ENCODE measurements around the gene TSC2.
A peak's percentile ranks its signal among the peaks of the same experiment; 100 is the strongest.
"Not testable (repeated sequence)": the region's sequence is repeated elsewhere in the genome, so short reads cannot be mapped to it uniquely, and the experiment has no call there.

The TSC2 gene

DNA sequence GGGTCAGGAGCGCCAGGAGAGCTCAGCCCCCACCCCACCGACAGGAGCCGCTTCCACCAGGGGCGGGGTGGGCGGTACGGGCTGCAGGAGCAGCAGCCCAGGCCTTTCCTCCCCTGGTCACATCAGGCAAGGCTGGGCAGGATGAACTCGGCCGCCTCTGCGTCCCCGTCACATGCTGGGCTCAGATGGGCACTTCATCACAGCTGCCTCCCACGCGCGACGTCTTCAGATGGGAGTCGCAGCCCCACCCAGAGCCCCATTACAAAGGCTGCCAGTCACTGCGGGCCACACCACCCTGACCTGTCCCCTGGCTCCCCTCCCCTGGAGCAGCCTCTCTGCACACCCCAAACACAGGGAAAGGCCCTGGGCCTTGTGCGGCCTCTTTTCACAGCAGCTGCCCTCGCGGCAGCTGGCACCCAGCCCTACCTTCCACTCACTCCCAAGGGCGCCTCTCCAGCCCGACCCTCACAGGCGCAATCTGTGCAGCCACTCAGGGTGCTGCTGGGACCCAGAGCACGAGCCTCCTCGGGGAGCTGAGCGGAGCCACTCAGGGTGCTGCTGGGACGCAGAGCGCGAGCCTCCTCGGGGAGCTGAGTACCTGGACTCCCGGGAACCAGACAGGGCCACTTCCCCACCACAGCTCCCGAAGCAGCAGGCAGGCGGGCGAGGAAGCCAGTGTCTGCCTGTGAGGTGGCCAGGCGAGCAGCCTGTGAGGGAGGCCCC is 42.8 kb upstream of the TSC2 start:
- H3K4me3 ChIP-seq (ENCODE audit: low read length), result no peak overlapping the region

DNA sequence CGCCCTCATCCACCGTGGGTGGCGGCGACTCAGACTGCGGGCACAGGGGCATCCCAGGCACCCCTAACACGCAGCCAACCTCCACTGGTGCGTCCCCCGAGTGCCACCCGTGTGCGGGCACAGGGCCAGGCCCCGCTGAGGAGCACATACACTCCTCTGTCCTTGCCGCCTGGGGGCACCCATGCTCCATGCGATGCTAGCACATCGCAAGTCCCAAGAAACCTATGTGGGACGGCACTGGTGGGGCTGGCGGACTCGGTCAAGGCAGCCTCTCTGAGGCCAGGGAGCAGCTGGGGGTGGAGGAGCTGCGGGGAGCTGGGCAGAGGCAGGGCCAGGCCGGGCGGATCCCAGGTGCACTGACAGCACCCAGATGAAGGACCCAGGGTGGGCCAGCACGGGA is 42.1 kb upstream of the TSC2 start:
- no peak overlapping the region for H3K4me3 ChIP-seq (ENCODE audit: low read length)
- peaks cover 19% of the 10 kb centered on the region for H3K4me1 ChIP-seq (ENCODE audit: control insufficient read depth, low read depth, low read length)
- H3K27ac ChIP-seq (ENCODE audit: low read length), result no peak overlapping the region
- H3K9me3 ChIP-seq (ENCODE audit: control insufficient read depth, low read depth, low read length), result no peaks in the 10 kb centered on the region
- peaks cover 24% of the 10 kb centered on the region for H3K36me3 ChIP-seq (ENCODE audit: control insufficient read depth, low read depth, low read length)
- no peak overlapping the region for H3K9ac ChIP-seq (ENCODE audit: low read length)
- no peaks in the 10 kb centered on the region for H3K27me3 ChIP-seq (ENCODE audit: control insufficient read depth, insufficient read depth, low read length)

More for the DNA sequence above, 42.8 kb upstream of the TSC2 start:
- H3K27me3 ChIP-seq (ENCODE audit: control insufficient read depth, insufficient read depth, low read length), result no peaks in the 10 kb centered on the region
- H3K9me3 ChIP-seq (ENCODE audit: control insufficient read depth, low read depth, low read length), result no peaks in the 10 kb centered on the region
- peaks cover 29% of the 10 kb centered on the region for H3K36me3 ChIP-seq (ENCODE audit: control insufficient read depth, low read depth, low read length)
- no peak overlapping the region for H3K27ac ChIP-seq (ENCODE audit: low read length)
- H3K9ac ChIP-seq (ENCODE audit: low read length), result no peak overlapping the region
- peaks cover 13% of the 10 kb centered on the region for H3K4me1 ChIP-seq (ENCODE audit: control insufficient read depth, low read depth, low read length)

DNA sequence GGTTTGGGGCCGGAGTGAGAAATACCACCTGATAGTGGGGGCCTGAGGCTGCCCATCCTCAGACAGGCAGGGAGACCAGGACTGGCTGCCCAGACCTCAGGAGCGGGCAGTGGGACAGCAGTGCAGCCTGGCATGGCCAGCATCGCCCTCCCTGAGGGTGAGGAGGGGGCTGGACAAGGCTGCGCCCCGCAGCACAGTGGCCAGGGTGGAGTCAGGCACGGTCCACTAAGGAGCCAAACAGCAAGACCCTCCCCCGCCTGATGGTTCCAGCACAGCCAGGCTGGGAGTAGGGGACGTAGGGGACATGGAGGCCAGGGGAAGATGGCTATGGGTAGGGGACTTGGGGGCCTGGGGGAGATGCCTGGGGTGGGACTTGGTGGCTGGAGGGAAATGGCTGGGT is 41.5 kb upstream of the TSC2 start:
- no peaks in the 10 kb centered on the region for H3K27me3 ChIP-seq (ENCODE audit: control insufficient read depth, insufficient read depth, low read length)
- H3K9me3 ChIP-seq (ENCODE audit: control insufficient read depth, low read depth, low read length), result no peaks in the 10 kb centered on the region
- no peak overlapping the region for H3K27ac ChIP-seq (ENCODE audit: low read length)
- H3K4me3 ChIP-seq (ENCODE audit: low read length), result no peak overlapping the region
- no peak overlapping the region for H3K9ac ChIP-seq (ENCODE audit: low read length)
- peaks cover 20% of the 10 kb centered on the region for H3K36me3 ChIP-seq (ENCODE audit: control insufficient read depth, low read depth, low read length)
- peaks cover 19% of the 10 kb centered on the region for H3K4me1 ChIP-seq (ENCODE audit: control insufficient read depth, low read depth, low read length)

DNA sequence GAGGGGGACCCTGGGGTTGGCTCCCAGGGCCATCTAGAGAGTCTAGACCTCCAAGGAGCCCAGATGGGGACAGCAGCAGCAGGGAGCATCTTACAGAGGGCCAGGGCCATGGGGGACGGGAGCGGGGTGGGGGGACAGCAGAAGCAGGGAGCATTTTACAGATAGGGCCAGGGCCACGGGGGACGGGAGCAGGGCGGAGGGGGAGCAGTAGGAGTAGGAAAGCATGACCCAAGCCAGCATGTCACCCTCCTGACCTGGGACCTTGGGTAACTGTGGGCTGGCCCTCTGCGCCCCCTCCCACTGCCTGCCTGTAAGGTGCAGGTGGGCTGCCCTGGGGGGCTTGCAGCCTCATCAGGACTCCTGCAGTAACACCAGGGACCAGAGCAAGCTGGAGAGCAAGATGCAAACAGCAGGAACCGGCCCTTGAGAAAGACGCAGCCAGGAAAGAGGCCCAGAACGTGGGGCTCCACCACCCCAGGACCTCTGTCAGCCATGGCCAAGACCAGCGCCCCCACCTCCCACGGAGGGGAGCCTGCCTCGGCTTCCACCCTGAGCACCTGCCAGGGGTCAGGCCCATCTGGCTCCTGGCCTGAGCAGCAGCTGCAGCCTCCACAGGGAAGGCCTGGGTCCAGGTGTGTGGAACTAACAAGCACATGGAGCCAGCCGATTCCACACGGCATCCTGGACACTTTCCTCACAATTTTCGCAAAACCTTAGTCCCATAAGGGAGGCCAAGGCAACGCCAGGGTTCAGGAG is 40.5 kb upstream of the TSC2 start:
- no peaks in the 10 kb centered on the region for H3K9me3 ChIP-seq (ENCODE audit: control insufficient read depth, low read depth, low read length)
- H3K27ac ChIP-seq (ENCODE audit: low read length), result no peak overlapping the region
- H3K27me3 ChIP-seq (ENCODE audit: control insufficient read depth, insufficient read depth, low read length), result no peaks in the 10 kb centered on the region
- peaks cover 19% of the 10 kb centered on the region for H3K4me1 ChIP-seq (ENCODE audit: control insufficient read depth, low read depth, low read length)
- no peak overlapping the region for H3K9ac ChIP-seq (ENCODE audit: low read length)
- no peak overlapping the region for H3K4me3 ChIP-seq (ENCODE audit: low read length)
- peaks cover 11% of the 10 kb centered on the region for H3K36me3 ChIP-seq (ENCODE audit: control insufficient read depth, low read depth, low read length)

DNA sequence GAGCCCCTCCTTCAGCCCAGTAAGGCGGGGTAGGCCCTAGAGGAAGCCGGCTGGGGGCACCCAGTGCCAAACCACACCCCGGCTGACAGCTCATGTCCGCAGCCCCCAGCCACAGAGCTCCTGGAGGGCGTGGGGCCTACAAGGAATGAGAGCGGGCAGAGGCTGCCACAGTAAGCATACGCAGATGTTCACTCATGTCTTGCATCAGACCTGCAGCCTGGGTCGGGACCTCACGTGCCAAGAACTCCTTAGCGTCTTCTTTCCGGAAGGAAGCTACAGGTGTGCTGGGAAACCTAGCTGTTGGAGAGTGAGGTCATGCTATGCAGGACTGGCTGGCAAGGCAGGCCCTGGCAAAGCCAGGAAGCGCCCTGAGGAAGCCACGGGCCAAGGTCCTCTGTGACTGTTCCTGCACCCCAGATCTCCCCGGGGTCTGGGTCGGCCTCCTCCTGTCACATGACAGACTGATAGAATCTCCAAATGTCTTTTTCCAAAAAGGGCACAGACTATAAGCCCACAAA is 39.7 kb upstream of the TSC2 start:
- Histone ChIP-seq H3K4me1 (ENCODE audit: control insufficient read depth, low read depth, low read length) (peaks cover 19% of the 10 kb centered on the region), H3K27me3 (ENCODE audit: control insufficient read depth, insufficient read depth, low read length) (no peaks in the 10 kb centered on the region), H3K4me3 (ENCODE audit: low read length) (peak overlapping the region; percentile 78), H3K9me3 (ENCODE audit: control insufficient read depth, low read depth, low read length) (no peaks in the 10 kb centered on the region), H3K36me3 (ENCODE audit: control insufficient read depth, low read depth, low read length) (peaks cover 3% of the 10 kb centered on the region), H3K9ac (ENCODE audit: low read length) (peak overlapping the region; percentile 3), H3K27ac (ENCODE audit: low read length) (no peak overlapping the region)

- Histone ChIP-seq H3K27ac (ENCODE audit: low read length) (no peak overlapping the region), H3K4me1 (ENCODE audit: control insufficient read depth, low read depth, low read length) (peaks cover 19% of the 10 kb centered on the region), H3K4me3 (ENCODE audit: low read length) (peak overlapping the region; percentile 78), H3K36me3 (ENCODE audit: control insufficient read depth, low read depth, low read length) (no peaks in the 10 kb centered on the region), H3K9ac (ENCODE audit: low read length) (peak overlapping the region; percentile 73), H3K9me3 (ENCODE audit: control insufficient read depth, low read depth, low read length) (no peaks in the 10 kb centered on the region), H3K27me3 (ENCODE audit: control insufficient read depth, insufficient read depth, low read length) (no peaks in the 10 kb centered on the region)
Measured at GRCh38 chr16:2008631-2009163, 39.1 kb upstream of the TSC2 start.

DNA sequence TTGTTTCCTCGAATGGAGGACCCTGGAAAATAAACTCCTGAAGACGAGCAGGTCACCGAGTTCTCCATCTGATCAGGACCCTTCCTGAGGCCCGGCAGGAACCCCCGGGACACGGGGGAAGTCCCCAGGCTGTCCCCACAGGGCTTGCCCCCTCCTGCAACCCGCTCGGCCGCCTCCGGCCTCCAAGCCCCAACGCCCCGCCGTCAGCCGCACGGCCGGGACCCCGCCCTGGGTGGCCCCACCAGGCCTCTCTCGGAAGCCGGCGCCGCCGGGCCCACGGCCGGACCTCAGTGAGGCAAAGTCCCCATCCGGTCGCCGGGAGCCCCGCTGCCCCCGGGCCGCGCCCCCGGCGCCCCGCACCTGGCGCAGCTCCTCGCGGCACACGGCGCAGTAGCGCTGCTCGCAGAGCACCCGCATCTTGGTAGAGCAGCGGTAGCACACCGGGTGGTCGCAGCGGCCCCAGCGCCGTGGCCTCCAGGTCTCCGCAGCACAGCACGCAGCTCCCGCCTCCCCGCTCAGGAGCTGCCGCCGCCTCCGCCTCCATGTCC is 38.5 kb upstream of the TSC2 start:
- Histone ChIP-seq H3K9me3 (ENCODE audit: control insufficient read depth, low read depth, low read length) (no peaks in the 10 kb centered on the region), H3K27me3 (ENCODE audit: control insufficient read depth, insufficient read depth, low read length) (no peaks in the 10 kb centered on the region), H3K4me3 (ENCODE audit: low read length) (peak overlapping the region; percentile 78), H3K4me1 (ENCODE audit: control insufficient read depth, low read depth, low read length) (peaks cover 16% of the 10 kb centered on the region), H3K9ac (ENCODE audit: low read length) (peak overlapping the region; percentile 73), H3K27ac (ENCODE audit: low read length) (no peak overlapping the region), H3K36me3 (ENCODE audit: control insufficient read depth, low read depth, low read length) (no peaks in the 10 kb centered on the region)

DNA sequence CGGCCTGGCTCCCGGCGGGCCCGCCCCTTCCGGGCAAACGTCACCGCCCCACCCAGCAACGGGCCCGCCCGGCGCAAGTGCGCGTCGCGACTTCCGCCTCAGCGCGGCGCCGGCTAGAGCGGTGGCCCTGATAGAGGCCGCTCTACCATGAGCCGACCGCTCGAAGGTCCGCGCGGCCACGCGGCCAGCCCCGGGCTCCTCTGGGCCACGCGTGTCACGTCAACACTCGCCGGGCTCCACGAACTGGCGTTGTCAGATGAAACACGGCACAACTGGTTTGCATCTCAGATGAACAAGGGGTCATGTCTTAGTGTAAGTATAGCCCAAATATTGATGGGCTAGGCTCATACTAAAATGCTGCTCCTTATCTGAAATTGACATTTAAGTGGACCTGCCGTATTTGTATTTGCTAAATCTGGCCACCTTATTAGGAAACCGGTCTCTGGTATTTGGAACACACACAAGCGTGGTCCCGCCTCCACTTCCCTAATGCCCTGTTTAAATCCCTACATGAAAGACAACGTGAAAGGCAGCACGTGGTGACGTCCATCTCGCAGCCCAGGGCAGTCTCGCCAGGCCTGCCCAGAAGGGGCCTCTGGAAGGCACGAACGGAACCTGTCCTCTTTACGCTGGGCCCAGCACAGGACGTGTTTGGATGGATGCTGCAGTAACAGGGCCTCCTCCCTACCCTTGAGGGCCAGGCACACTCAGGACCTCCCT is 37.8 kb upstream of the TSC2 start, which contains the start of gene ZNF598:
ZNF598 (minus strand) TSS at position 31 of the 720 bp plus-strand sequence.
- Histone ChIP-seq H3K9ac (ENCODE audit: low read length) (peak within 1 kb of the TSS; percentile 97), H3K27me3 (ENCODE audit: control insufficient read depth, insufficient read depth, low read length) (no peaks in the 10 kb centered on the region), H3K36me3 (ENCODE audit: control insufficient read depth, low read depth, low read length) (no peaks in the 10 kb centered on the region), H3K27ac (ENCODE audit: low read length) (peak within 1 kb of the TSS; percentile 93), H3K4me3 (ENCODE audit: low read length) (peak within 1 kb of the TSS; percentile 98), H3K4me1 (ENCODE audit: control insufficient read depth, low read depth, low read length) (peaks cover 14% of the 10 kb centered on the region), H3K9me3 (ENCODE audit: control insufficient read depth, low read depth, low read length) (no peaks in the 10 kb centered on the region)

- H3K27me3 ChIP-seq (ENCODE audit: control insufficient read depth, insufficient read depth, low read length); H3K36me3 ChIP-seq (ENCODE audit: control insufficient read depth, low read depth, low read length); H3K9me3 ChIP-seq (ENCODE audit: control insufficient read depth, low read depth, low read length); H3K4me3 ChIP-seq (ENCODE audit: low read length); H3K27ac ChIP-seq (ENCODE audit: low read length); H3K9ac ChIP-seq (ENCODE audit: low read length): not testable (repeated sequence)
- peaks cover 14% of the 10 kb centered on the region for H3K4me1 ChIP-seq (ENCODE audit: control insufficient read depth, low read depth, low read length)
Measured at GRCh38 chr16:2011726-2012125, 36.1 kb upstream of the TSC2 start.

- Histone ChIP-seq H3K4me3 (ENCODE audit: low read length) (no peak overlapping the region), H3K36me3 (ENCODE audit: control insufficient read depth, low read depth, low read length) (no peaks in the 10 kb centered on the region), H3K9me3 (ENCODE audit: control insufficient read depth, low read depth, low read length) (no peaks in the 10 kb centered on the region), H3K27ac (ENCODE audit: low read length) (no peak overlapping the region), H3K4me1 (ENCODE audit: control insufficient read depth, low read depth, low read length) (peaks cover 7% of the 10 kb centered on the region), H3K9ac (ENCODE audit: low read length) (no peak overlapping the region), H3K27me3 (ENCODE audit: control insufficient read depth, insufficient read depth, low read length) (no peaks in the 10 kb centered on the region)
Measured at GRCh38 chr16:2013527-2013926, 34.3 kb upstream of the TSC2 start.

All from iPS-18a (cell line).